Peyer's patch (tissue), 4 donors: Measurements from ENCODE around the gene C1orf87.

Experiments
- CTCF ChIP-seq, 6 experiments: fragments of 450-650 bp in 4 of 6; fragments of 200-600 bp in 2 of 6; sonication (generic) in 1 of 6; IDR thresholded peaks; one replicate each; pipeline ENCODE4 v1.5.1; 2017 to 2019; ENCODE audit warnings: antibody characterized with exemption in 6 of 6, mild to moderate bottlenecking in 3 of 6, moderate library complexity in 1 of 6
- POLR2A ChIP-seq, 2 donors: fragments of 450-650 bp; IDR thresholded peaks; one replicate each; pipeline ENCODE4 v1.5.1; 2017; ENCODE audit warnings: antibody characterized with exemption in 2 of 2, mild to moderate bottlenecking in 2 of 2, moderate library complexity in 2 of 2

- TF ChIP-seq CTCF (IDR thresholded peaks at IDR 0.05) = no peak
- TF ChIP-seq POLR2A (IDR thresholded peaks at IDR 0.05) = no peak
Observed at GRCh38 chr1:60034999-60035398, 38.6 kb downstream of the C1orf87 start.
